ENCODE results near the gene SUGCT.

- TF ChIP-seq POLR2A (IDR thresholded peaks at IDR 0.05) (no peak), CTCF (IDR thresholded peaks at IDR 0.05) (no peak)
Measured at GRCh38 chr7:40714363-40715052, 579.7 kb downstream of the SUGCT start.
